K562 (cell line): ENCODE results near the gene NEURL1B. TPM values are rescaled to one million over a fixed set of nuclear protein-coding genes. Genes with fewer than 3 reads are reported as not detected.
"Not testable (repeated sequence)": the region's sequence is repeated elsewhere in the genome, so short reads cannot be mapped to it uniquely, and the experiment has no call there.

ENCODE experiments used
- ATAC-seq: fragments of 200-7000 bp; cut with Tn5 transposase; 3 replicates; pipeline ENCODE4 v1.9.1; 2020; ENCODE audit warnings: moderate library complexity
- BruUV-seq: library from RNA; stranded (reverse); fragments of 400-500 nt; replicated peaks from 2 replicates; lab custom pipeline; 2021; lab: Mats Ljungman, UMichigan
- CTCF ChIA-PET: fragments of 300-600 bp; formaldehyde crosslinking; extraction: SDS; loops from one replicate; lab custom pipeline; 2021; ENCODE audit warnings: low intra/inter-chr PET ratio; lab: Yijun Ruan, JAX
- POLR2A ChIA-PET: fragments of 300-600, 350-650 bp; sonication (Branson Sonifier 250); formaldehyde crosslinking; extraction: SDS; loops from one replicate; lab custom pipeline; 2021; ENCODE audit warnings: antibody characterized with exemption, inconsistent platforms; lab: Yijun Ruan, JAX
- DNase-seq, 4 experiments: peaks; one replicate each; pipeline versions ENCODE4 v3.0.0 to v3.0.0-alpha.2; 2011 to 2018; ENCODE audit warnings: low spot score in 3 of 4, mixed read lengths in 3 of 4; ENCODE audit errors: extremely low read depth in 1 of 4
- FAIRE-seq: peaks from 2 replicates; lab custom pipeline; 2011; peaks lifted over from hg19 to GRCh38; lab: Jason Lieb, UNC
- H2AFZ ChIP-seq: 2 replicates; pipeline ENCODE4 v1.6.0; 2011; ENCODE audit warnings: low read depth, low read length, control low read depth, inconsistent platforms
- H3K27ac ChIP-seq: fragments of 200-600 bp; 3 replicates; pipeline ENCODE4 v1.8.0; 2011; ENCODE audit warnings: low read depth, mild to moderate bottlenecking, control low read depth, inconsistent platforms, low read length, moderate library complexity, mixed read lengths; ENCODE audit errors: extremely low read depth
- H3K27me3 ChIP-seq, 2 experiments: fragments of 300-600 bp in 1 of 2; 2 replicates in 1 of 2; 3 replicates in 1 of 2; pipeline versions ENCODE4 v1.6.0 to v1.8.0; 2011; ENCODE audit warnings: inconsistent platforms in 2 of 2, low read length in 2 of 2, mild to moderate bottlenecking in 1 of 2, mixed read lengths in 1 of 2, moderate library complexity in 1 of 2; ENCODE audit not compliant: control insufficient read depth in 2 of 2, insufficient read depth in 2 of 2
- H3K36me3 ChIP-seq: fragments of 300-600 bp; 3 replicates; pipeline ENCODE4 v1.8.0; 2011; ENCODE audit warnings: mild to moderate bottlenecking, low read length, inconsistent platforms; ENCODE audit not compliant: control insufficient read depth, insufficient read depth
- H3K4me1 ChIP-seq, 2 experiments: fragments of 200-600 bp in 1 of 2; replicated peaks in 1 of 2; 2 replicates in 1 of 2; 3 replicates in 1 of 2; pipeline versions ENCODE4 v1.5.1 to v1.8.0; 2011; ENCODE audit warnings: inconsistent platforms in 2 of 2, low read length in 2 of 2, mild to moderate bottlenecking in 1 of 2, mixed read lengths in 1 of 2, moderate library complexity in 1 of 2; ENCODE audit not compliant: control insufficient read depth in 2 of 2, insufficient read depth in 2 of 2
- H3K4me2 ChIP-seq: 2 replicates; pipeline ENCODE4 v1.6.1; 2011; ENCODE audit warnings: low read length, control low read depth, inconsistent platforms, mixed read lengths; ENCODE audit not compliant: insufficient read depth
- H3K4me3 ChIP-seq: fragments of 200-600 bp; sonication (generic), shearing (Covaris generic); 2 replicates; pipeline ENCODE4 v1.5.1; 2016; ENCODE audit warnings: control low read depth, inconsistent platforms
- H3K79me2 ChIP-seq: fragments of 200-600 bp; 3 replicates; pipeline ENCODE4 v1.8.0; 2011; ENCODE audit warnings: low read length, inconsistent platforms; ENCODE audit not compliant: control insufficient read depth, insufficient read depth
- H3K9ac ChIP-seq, 2 experiments: 2 replicates each; pipeline versions ENCODE4 v1.6.0 to v1.6.1; 2011; ENCODE audit warnings: low read depth in 2 of 2, low read length in 2 of 2, control low read depth in 1 of 2, inconsistent platforms in 1 of 2, mild to moderate bottlenecking in 1 of 2, mixed read lengths in 1 of 2; ENCODE audit not compliant: insufficient read depth in 1 of 2
- H3K9me1 ChIP-seq: one replicate; pipeline ENCODE4 v1.6.0; 2011; ENCODE audit warnings: inconsistent platforms, mild to moderate bottlenecking, low read length, moderate library complexity; ENCODE audit not compliant: control insufficient read depth, insufficient read depth
- H3K9me3 ChIP-seq: replicated peaks from 2 replicates; pipeline ENCODE4 v1.5.1; 2011; ENCODE audit warnings: low read depth, low read length, inconsistent platforms; ENCODE audit not compliant: control insufficient read depth, insufficient read depth
- H4K20me1 ChIP-seq: replicated peaks from 2 replicates; pipeline ENCODE4 v1.6.1; 2011; ENCODE audit warnings: low read length, inconsistent platforms, mixed read lengths; ENCODE audit not compliant: control insufficient read depth, insufficient read depth
- CBFA2T2 ChIP-seq: fragments of 450-650 bp; conservative IDR thresholded peaks from 2 replicates; pipeline ENCODE4 v1.6.1; 2017; ENCODE audit warnings: mild to moderate bottlenecking
- RAD51 ChIP-seq: fragments of 450-650 bp; IDR thresholded peaks from 2 replicates; pipeline ENCODE4 v1.7.1; 2016; ENCODE audit warnings: low read depth, mild to moderate bottlenecking, borderline replicate concordance
- TOE1 ChIP-seq, 2 experiments: fragments of 450-650 bp in 1 of 2; sonication (generic) in 1 of 2; formaldehyde crosslinking in 1 of 2; IDR thresholded peaks; 2 replicates each; pipeline versions ENCODE4 v1.7.1 to v1.8.0; 2016 to 2022; ENCODE audit warnings: borderline replicate concordance in 2 of 2, mild to moderate bottlenecking in 2 of 2, antibody characterized with exemption in 1 of 2, inconsistent platforms in 1 of 2, low read depth in 1 of 2, missing genetic modification reagents in 1 of 2, moderate library complexity in 1 of 2
- WGBS: fragments of 100-300 bp; shearing (Covaris generic); methylation state at CpG from one replicate; pipeline ENCODE4 v1.1.6; 2016; ENCODE audit warnings: low coverage, mixed read lengths; ENCODE audit not compliant: insufficient coverage; ENCODE audit errors: missing lambda C conversion rate; 5-methylcytosine and 5-hydroxymethylcytosine counted together
- in situ Hi-C: fragments of 300-500 bp; cut with MboI; formaldehyde crosslinking; loops from 4 replicates; pipeline ENCODE4 v1.15.0; 2018; ENCODE audit warnings: inconsistent platforms, mixed read lengths
- intact Hi-C: fragments of 100-400 bp; cut with micrococcal nuclease; formaldehyde crosslinking; loops from 2 replicates; pipeline ENCODE4 v1.14.2; 2022
- polyA plus RNA-seq, 8 experiments: library from polyadenylated mRNA; depleted of rRNA in 4 of 8; stranded (reverse) in 5 of 8; unstranded in 3 of 8; fragments of >200 nt; fragmentation: Nextera tagmentation in 2 of 8; fragmentation: Illumina TruSeq in 1 of 8; extraction: Ambion mirVana in 2 of 8; extraction: Trizol in 1 of 8; gene quantifications; 2 replicates each; pipeline versions ENCODE4 v1.2.1 to v1.2.3, GENCODE V29; 2011 to 2014; ENCODE audit warnings: inconsistent platforms in 1 of 8, missing spikeins in 1 of 8
- total RNA-seq, 7 experiments: library from RNA; depleted of rRNA in 6 of 7; stranded (reverse); fragments of >200 nt in 6 of 7; fragmentation: Illumina TruSeq in 2 of 7; extraction: Trizol in 2 of 7; gene quantifications; 2 replicates each; pipeline versions ENCODE4 v1.2.1 to v1.2.3, GENCODE V29; 2011 to 2021; ENCODE audit warnings: low replicate concordance in 1 of 7
- TF ChIP-seq, protein P1 (sequence below): fragments of 450-650 bp; formaldehyde crosslinking; IDR thresholded peaks from 2 replicates; pipeline ENCODE4 v1.4.0; 2020; ENCODE audit warnings: mild to moderate bottlenecking, mixed read lengths
- TF ChIP-seq, protein P2 (sequence below): fragments of 450-650 bp; IDR thresholded peaks from 2 replicates; pipeline ENCODE4 v1.6.1; 2016

The NEURL1B gene
- total and polyA plus RNA-seq, 9 of the 15 experiments (the other 6 are each of a cell fraction or from before 2014, with no cell fraction given) = 0.04 TPM; not detected in 8

DNA sequence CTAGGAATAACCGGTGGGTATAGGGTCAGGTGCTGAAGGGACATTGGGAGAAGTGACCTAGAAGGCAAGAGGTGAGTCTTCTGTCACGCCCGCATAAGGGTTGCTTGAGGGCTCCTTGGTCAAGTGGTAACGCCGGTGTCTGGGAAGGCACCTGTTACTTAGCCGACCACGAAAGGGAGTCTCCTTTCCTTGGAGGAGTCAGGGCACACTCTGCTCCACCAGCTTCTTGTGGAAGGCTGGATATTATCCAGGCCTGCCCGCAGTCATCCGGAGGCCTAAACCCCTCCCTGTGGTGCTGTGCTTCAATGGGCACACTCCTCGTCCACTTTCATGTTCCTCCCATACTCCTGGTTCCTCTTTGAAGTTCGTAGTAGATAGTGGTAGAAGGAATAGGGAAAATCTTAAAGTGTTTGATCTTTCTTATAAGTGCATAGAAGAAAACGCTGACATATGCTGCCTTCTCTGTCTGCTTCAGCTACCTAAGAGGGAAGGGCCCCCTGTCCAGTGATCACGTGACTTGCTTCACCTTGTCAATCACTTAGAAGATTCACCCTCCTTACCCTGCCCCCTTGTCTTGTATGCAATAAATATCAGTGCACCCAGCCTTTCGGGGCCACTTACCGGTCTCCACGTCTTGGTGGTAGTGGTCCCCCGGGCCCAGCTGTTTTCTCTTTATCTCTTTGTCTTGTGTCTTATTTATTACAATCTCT lies 16.6 kb downstream of the NEURL1B start:
- H3K79me2 ChIP-seq; H3K4me3 ChIP-seq; H3K9me3 ChIP-seq; CTCF ChIA-PET; H3K9me1 ChIP-seq; POLR2A ChIA-PET; H3K36me3 ChIP-seq; H3K4me1 ChIP-seq; H3K27ac ChIP-seq; ATAC-seq; intact Hi-C loops; H2AFZ ChIP-seq; FAIRE-seq; H3K9ac ChIP-seq; in situ Hi-C loops; DNase-seq; H3K4me2 ChIP-seq; BruUV-seq; H4K20me1 ChIP-seq; TF ChIP-seq TOE1 (CRISPR knock-in tag; IDR thresholded peaks at IDR 0.05; ENCODE audit: borderline replicate concordance, low read depth): not testable (repeated sequence)
- H3K27me3 ChIP-seq = peaks cover 41 to 54% of the 10 kb centered on the region in 2 experiments
- WGBS = 11% methylated on average over 17 of the region's 17 CpGs
- TF ChIP-seq TOE1 (IDR thresholded peaks at IDR 0.05; ENCODE audit: borderline replicate concordance) (peak; percentile 65), RAD51 (peak; percentile 88), CBFA2T2 (peak; percentile 58)
- TF ChIP-seq, protein P1, sequence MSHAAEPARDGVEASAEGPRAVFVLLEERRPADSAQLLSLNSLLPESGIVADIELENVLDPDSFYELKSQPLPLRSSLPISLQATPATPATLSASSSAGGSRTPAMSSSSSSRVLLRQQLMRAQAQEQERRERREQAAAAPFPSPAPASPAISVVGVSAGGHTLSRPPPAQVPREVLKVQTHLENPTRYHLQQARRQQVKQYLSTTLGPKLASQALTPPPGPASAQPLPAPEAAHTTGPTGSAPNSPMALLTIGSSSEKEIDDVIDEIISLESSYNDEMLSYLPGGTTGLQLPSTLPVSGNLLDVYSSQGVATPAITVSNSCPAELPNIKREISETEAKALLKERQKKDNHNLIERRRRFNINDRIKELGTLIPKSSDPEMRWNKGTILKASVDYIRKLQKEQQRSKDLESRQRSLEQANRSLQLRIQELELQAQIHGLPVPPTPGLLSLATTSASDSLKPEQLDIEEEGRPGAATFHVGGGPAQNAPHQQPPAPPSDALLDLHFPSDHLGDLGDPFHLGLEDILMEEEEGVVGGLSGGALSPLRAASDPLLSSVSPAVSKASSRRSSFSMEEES (CRISPR knock-in tag) = peak; percentile 91
- TF ChIP-seq, protein P2, sequence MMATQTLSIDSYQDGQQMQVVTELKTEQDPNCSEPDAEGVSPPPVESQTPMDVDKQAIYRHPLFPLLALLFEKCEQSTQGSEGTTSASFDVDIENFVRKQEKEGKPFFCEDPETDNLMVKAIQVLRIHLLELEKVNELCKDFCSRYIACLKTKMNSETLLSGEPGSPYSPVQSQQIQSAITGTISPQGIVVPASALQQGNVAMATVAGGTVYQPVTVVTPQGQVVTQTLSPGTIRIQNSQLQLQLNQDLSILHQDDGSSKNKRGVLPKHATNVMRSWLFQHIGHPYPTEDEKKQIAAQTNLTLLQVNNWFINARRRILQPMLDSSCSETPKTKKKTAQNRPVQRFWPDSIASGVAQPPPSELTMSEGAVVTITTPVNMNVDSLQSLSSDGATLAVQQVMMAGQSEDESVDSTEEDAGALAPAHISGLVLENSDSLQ = peak; percentile 44
